HG03571 (cell line): ENCODE data around the gene YKT6.
"Not testable (repeated sequence)": the region's sequence is repeated elsewhere in the genome, so short reads cannot be mapped to it uniquely, and the experiment has no call there.

ENCODE experiments used
- ATAC-seq: cut with Tn5 transposase; IDR thresholded peaks from one replicate; pipeline ENCODE4 v1.9.1; 2021; ENCODE audit not compliant: unreplicated experiment

Gene YKT6

GRCh38 chr7:44171901-44172300 is 28.9 kb upstream of the YKT6 start:
- not testable (repeated sequence) for ATAC-seq

DNA sequence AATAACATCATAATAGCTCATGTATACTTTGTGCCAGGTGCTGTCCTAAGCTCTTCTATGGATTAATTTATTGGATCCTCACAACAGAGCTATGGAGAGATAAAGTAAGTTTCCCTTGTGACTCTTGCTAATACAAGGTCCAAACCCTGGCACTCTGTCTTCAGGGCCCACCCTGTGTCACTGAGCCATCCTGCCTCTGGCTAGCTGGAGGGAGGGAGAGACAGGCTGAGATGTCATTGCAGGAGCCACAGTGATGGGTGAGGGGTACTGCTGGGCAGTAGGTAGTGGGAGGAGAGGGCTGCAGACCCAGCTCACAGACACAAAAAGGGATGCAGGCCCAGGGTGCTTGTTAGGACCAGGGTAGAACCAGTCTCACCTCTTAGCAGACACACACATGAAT is 28.4 kb upstream of the YKT6 start:
- ATAC-seq: no peak

DNA sequence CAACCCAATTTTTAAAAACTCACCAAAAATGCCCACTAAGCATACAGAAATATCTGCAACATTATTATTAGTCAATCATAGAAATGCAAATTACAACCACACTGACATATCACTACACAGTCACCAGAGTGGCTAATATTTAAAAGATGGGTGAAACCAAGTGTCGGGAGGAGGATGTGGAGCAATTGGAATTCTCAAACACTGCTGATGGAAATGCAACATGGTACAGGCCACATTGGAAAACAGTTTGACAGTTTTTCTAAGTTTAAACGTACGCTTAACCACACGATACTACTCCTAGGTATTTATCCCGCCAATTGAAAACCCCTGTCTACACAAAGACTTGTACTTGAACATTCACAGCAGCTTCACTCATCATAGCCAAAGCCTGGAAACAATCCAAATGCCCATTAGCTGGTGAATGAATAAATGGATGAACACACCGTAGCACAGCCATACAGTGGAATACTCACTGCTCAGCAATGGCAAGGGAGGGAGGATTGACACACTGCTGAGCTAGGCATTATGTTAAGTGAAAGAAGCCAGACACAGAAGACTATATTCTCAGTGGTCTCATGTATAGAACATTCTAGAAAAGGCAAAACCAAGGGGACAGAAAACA is 27.9 kb upstream of the YKT6 start:
- ATAC-seq: no peak

DNA sequence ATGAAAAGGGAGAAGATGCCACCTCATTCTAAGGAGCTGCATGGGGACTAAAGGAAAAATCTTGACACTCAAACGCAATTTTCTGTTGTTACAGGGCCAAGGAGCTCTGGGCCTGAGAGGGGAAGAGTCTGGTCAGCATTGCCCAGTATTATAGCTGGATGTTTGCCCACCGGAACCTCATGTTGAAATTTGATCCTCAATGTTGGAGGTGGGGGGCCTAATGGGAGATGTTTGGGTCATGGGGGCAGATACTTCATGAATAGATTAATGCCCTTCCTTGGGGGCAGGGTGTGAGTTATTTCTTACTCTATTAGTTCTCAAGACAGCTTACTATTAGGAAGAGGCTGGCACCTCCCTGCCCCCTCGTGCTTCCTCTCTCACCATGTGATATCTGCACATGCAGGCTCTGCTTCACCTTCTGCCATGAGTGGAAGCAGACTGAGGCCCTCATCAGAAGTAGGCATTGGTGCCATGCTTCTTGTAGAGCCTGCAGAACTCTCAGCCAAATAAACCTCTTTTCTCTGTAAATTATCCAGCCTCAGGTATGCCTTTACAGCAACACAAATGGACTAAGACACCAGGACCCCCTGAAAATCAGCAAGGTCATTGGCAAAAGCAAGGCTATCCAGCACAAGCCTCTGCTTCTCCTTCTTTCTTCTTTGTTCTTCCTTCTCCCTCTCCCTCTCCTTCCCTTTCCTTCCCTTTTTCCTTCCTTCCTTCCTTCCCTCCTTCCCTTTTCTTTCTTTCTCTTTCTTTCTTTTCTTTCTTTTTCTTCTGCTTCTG is 26.7 kb upstream of the YKT6 start:
- no peak for ATAC-seq

GRCh38 chr7:44174694-44174948 is 26.2 kb upstream of the YKT6 start:
- not testable (repeated sequence) for ATAC-seq

DNA sequence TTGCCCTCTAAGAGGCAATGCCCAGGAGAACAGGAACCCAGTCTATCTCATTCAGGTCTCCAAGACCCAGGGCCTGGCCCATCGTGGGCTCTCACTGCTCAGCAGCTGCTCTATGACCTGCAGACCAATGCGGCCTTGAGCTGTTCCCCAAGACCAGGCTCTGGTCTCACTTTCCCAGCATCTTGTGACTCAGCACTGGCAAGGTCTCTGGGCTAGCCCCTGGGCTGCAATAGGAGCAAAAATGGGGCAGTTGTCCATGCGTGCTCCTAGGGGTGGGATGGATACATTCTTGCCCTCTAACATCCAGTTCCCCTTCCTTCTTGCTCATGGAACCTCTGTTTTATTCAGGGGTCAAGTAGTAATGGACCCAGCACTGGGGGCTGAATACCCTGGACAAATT is 25.0 kb upstream of the YKT6 start:
- no peak for ATAC-seq

GRCh38 chr7:44176486-44176885 is 24.3 kb upstream of the YKT6 start:
- ATAC-seq: no peak

- ATAC-seq: no peak
Measured at GRCh38 chr7:44177570-44178131, 23.1 kb upstream of the YKT6 start.

GRCh38 chr7:44180631-44181030 is 20.1 kb upstream of the YKT6 start:
- ATAC-seq: no peak

DNA sequence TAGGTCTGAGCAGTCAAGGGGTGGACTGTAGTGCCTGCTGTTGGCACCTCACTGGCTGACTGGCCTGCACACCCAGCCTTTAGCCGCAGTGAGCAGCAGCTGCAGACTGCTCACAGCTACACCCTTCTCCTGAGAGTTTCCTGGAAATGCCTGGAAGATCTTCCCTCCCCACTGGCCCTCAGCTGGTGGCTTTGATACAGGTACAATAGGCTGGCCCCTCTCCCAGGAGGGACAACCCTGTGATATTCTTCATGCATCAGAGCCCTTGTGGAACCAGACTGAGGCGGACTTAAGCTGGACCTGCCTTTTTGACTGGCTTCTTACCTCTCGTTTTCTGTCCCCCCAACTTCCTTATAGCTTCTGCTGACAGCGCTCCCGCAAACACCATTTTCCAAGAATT is 18.0 kb upstream of the YKT6 start:
- no peak for ATAC-seq

DNA sequence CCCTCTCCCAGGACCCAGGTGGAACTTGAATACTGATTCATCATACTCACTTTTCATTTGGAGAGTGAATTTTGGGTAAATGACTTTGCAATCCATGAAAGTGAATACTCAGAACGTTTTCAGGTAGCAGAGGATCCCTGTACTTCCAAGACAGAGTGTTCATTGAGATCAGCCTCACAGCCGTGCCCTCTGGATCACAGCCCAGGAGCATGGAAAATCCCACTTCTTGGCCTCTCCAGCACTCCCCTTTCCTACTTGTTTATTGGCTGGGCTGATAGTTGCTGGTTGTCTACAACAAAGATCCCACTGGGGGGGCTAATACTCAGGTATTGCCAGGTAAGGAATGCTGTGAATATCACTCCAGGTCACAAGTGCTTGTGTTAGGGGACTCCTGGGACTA is 17.4 kb upstream of the YKT6 start:
- no peak for ATAC-seq

- ATAC-seq: no peak
Measured at GRCh38 chr7:44184206-44184872, 16.4 kb upstream of the YKT6 start.

DNA sequence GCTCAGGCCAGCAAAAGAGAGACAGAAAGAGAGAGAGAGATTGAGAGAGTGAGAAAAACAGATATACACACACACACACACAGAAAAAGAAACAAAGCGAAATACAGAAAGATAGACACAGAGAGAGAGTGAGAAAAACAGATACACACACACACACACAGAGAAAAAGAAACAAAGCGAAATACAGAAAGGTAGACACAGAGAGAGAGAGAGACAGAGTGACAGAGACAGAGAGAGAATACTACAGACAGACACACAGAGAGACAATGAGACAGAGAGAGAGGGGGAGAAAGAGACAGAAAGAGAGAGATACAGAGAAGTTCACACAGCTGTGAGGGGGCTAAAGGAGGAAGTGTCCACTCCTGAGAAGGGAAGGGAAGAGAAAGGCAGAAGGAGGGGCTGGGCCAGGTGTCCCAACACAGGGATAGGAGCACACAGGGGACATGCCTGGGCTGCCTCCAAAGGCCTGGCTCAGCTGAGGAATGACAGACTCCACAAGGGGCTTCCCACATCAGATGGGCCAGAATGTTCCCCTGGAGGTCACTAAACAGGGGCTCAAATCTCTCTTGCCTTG is 15.8 kb upstream of the YKT6 start:
- ATAC-seq: no peak

DNA sequence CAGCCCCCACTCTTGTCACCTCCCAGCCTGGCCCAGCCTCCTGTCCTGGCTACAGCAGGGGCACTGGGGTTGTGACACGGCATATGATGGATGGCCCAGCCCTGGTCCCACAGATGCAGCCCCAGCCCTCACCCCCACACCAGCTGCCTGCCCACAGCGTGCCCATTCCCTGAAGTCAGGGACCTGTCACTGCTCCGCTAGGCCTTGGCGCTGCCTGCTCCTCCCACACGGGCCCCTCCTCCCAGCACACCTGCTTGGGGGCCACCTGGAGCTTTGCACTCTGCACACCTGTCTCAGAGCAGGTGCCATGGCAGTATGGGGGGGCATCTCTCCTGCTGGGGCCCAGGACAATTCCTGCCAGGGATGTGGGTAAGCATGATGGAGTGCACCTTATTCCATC is 15.0 kb upstream of the YKT6 start:
- ATAC-seq: no peak

DNA sequence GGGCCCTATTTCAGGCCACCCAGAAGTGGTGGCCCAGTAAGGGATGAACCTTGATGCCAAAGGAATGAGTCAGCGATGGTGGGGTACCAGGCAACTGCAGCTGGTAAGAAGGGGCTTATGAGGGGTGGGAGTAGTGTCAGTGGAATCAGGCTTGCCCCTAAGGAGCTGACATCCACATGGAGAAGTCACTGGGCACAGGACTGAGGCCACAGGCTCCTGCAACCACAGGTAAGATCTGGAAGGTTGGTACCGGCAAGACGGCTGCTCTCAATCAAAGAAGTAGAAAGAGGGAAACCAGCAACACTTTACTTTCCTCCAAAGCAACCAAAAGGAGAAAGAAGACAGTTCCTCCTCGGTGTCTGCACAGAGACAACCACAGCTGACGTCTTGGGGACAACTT is 14.0 kb upstream of the YKT6 start:
- no peak for ATAC-seq

GRCh38 chr7:44187636-44188416 is 13.0 kb upstream of the YKT6 start:
- no peak for ATAC-seq

GRCh38 chr7:44188480-44189225 is 12.1 kb upstream of the YKT6 start:
- no peak for ATAC-seq

GRCh38 chr7:44189286-44189992 is 11.3 kb upstream of the YKT6 start, which contains the start of gene GCK:
Gene GCK, minus strand, starts transcription at chr7:44189439. Its CDS starts 486 bp downstream, at chr7:44188953.
- no peak for ATAC-seq

GRCh38 chr7:44189993-44190872 is 10.5 kb upstream of the YKT6 start:
- ATAC-seq: no peak
